ENCODE data around the gene USP22. TPM values are rescaled to one million over a fixed set of nuclear protein-coding genes. Genes with fewer than 3 reads are reported as not detected.
"Not testable (repeated sequence)": the region's sequence is repeated elsewhere in the genome, so short reads cannot be mapped to it uniquely, and the experiment has no call there.

The USP22 gene
- total RNA-seq, 1 experiment from 2014 or later, result 224 TPM

GRCh38 chr17:21085707-21086106 lies 42.9 kb upstream of the USP22 start:
- CTCF ChIA-PET, result no interaction called here
- TF ChIP-seq CTCF (IDR thresholded peaks at IDR 0.05) (no peak), POLR2AphosphoS5 (IDR thresholded peaks at IDR 0.05; ENCODE audit: low read depth, low read length) (no peak), TCF7L2 (IDR thresholded peaks at IDR 0.05; ENCODE audit: low read depth, low read length) (no peak), SIN3A (IDR thresholded peaks at IDR 0.05; ENCODE audit: borderline replicate concordance, insufficient read depth, low read depth, low read length) (no peak), REST (IDR thresholded peaks at IDR 0.05; ENCODE audit: insufficient read depth in 1 of 2, low read depth in 2 of 2, low read length in 1 of 2) (no peak)
- POLR2A ChIA-PET, result interaction anchor here (0.6 kb wide), 1 partner anchor 131 kb away, joined by 3 read pairs; no protein-coding TSS in a partner anchor
- H3K36me3 ChIP-seq (ENCODE audit: control insufficient read depth, insufficient read depth, low read length), result no peaks in the 10 kb centered on the region
- H3K9me3 ChIP-seq (ENCODE audit: control insufficient read depth, insufficient read depth, low read depth, low read length), result no peaks in the 10 kb centered on the region
- H3K27ac ChIP-seq (ENCODE audit: low read length), result no peak overlapping the region
- ATAC-seq (no peak), DNase-seq (ENCODE audit: low read depth, low spot score) (no peak)
- intact Hi-C loops (cut with micrococcal nuclease; ENCODE audit: unreplicated experiment), result no loop called here
- H3K4me1 ChIP-seq (ENCODE audit: control insufficient read depth, insufficient read depth, low read length), result no peaks in the 10 kb centered on the region
- H3K27me3 ChIP-seq (ENCODE audit: control insufficient read depth, insufficient read depth, low read length), result no peaks in the 10 kb centered on the region
- H3K4me3 ChIP-seq (ENCODE audit: low read depth in 2 of 2, low read length in 2 of 2), result no peak overlapping the region
- in situ Hi-C loops (cut with HindIII; ENCODE audit: low pct_unique_long_range_greater_than_20kb, low sequenced_read_pairs), result no loop called here
- BruUV-seq (replicated peaks), result no TSS peak

GRCh38 chr17:21085280-21085679 lies 42.5 kb upstream of the USP22 start:
- in situ Hi-C loops (cut with HindIII; ENCODE audit: low pct_unique_long_range_greater_than_20kb, low sequenced_read_pairs); CTCF ChIA-PET: not testable (repeated sequence)

DNA sequence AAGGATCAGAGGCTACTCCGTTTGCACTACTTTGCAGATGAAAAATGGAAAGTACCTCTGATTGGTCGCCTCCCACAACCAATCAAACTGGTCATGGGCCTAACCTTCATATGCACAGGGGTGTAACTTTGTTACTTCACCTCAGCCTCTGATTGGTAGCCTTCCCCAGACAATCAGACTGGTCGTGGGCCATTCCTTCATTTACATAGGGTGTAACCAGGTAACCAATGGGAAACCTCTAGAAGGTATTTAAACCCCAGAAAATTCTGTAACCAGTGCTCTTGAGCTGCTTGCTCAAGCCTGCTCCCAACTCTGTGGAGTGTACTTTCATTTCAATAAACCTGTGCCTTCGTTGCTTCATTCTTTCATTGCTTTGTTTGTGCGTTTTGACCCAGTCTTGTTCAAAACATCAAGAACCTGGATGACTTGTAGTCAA lies 39.2 kb upstream of the USP22 start:
- no peak for DNase-seq (ENCODE audit: low read depth, low spot score)
- ATAC-seq, result no peak
- Histone ChIP-seq H3K9me3 (ENCODE audit: control insufficient read depth, insufficient read depth, low read depth, low read length) (no peaks in the 10 kb centered on the region), H3K36me3 (ENCODE audit: control insufficient read depth, insufficient read depth, low read length) (no peaks in the 10 kb centered on the region), H3K27me3 (ENCODE audit: control insufficient read depth, insufficient read depth, low read length) (no peaks in the 10 kb centered on the region), H3K4me3 (ENCODE audit: low read depth in 2 of 2, low read length in 2 of 2) (no peak overlapping the region), H3K4me1 (ENCODE audit: control insufficient read depth, insufficient read depth, low read length) (no peaks in the 10 kb centered on the region), H3K27ac (ENCODE audit: low read length) (no peak overlapping the region)
- intact Hi-C loops (cut with micrococcal nuclease; ENCODE audit: unreplicated experiment), result no loop called here
- ChIA-PET CTCF (no interaction called here), POLR2A (no interaction called here)
- no TSS peak for BruUV-seq (replicated peaks)
- in situ Hi-C loops (cut with HindIII; ENCODE audit: low pct_unique_long_range_greater_than_20kb, low sequenced_read_pairs), result no loop called here
- TF ChIP-seq POLR2AphosphoS5 (IDR thresholded peaks at IDR 0.05; ENCODE audit: low read depth, low read length) (no peak), TCF7L2 (IDR thresholded peaks at IDR 0.05; ENCODE audit: low read depth, low read length) (no peak), SIN3A (IDR thresholded peaks at IDR 0.05; ENCODE audit: borderline replicate concordance, insufficient read depth, low read depth, low read length) (no peak), REST (IDR thresholded peaks at IDR 0.05; ENCODE audit: insufficient read depth in 1 of 2, low read depth in 2 of 2, low read length in 1 of 2) (no peak), CTCF (IDR thresholded peaks at IDR 0.05) (no peak)

More at GRCh38 chr17:21085280-21085679, 42.5 kb upstream of the USP22 start:
- ATAC-seq; H3K9me3 ChIP-seq (ENCODE audit: control insufficient read depth, insufficient read depth, low read depth, low read length); H3K4me1 ChIP-seq (ENCODE audit: control insufficient read depth, insufficient read depth, low read length); intact Hi-C loops (cut with micrococcal nuclease; ENCODE audit: unreplicated experiment); H3K27me3 ChIP-seq (ENCODE audit: control insufficient read depth, insufficient read depth, low read length); BruUV-seq (replicated peaks); DNase-seq (ENCODE audit: low read depth, low spot score); H3K27ac ChIP-seq (ENCODE audit: low read length); H3K4me3 ChIP-seq (ENCODE audit: low read depth in 2 of 2, low read length in 2 of 2); H3K36me3 ChIP-seq (ENCODE audit: control insufficient read depth, insufficient read depth, low read length): not testable (repeated sequence)
- POLR2A ChIA-PET, result interaction anchor here (0.6 kb wide), 1 partner anchor 131 kb away, joined by 3 read pairs; no protein-coding TSS in a partner anchor
